RWPE2 (cell line): ENCODE data around the gene HPSE2.

ENCODE experiments used
- ATAC-seq: fragments of 200-7000 bp; cut with Tn5 transposase; 3 replicates; pipeline ENCODE4 v1.9.1; 2021; ENCODE audit warnings: low read depth
- DNase-seq: peaks from one replicate; pipeline ENCODE4 v3.0.0-alpha.2; 2020; ENCODE audit warnings: low spot score
- H3K27ac ChIP-seq: fragments of 450-650 bp; 2 replicates; pipeline ENCODE4 v1.5.1; 2017; ENCODE audit warnings: mild to moderate bottlenecking; ENCODE audit not compliant: poor library complexity, severe bottlenecking
- H3K27me3 ChIP-seq: fragments of 250-450 bp; sonication (Bioruptor Pico); 2 replicates; pipeline ENCODE4 v1.5.1; 2021; ENCODE audit warnings: mild to moderate bottlenecking, moderate library complexity; ENCODE audit not compliant: insufficient read depth, poor library complexity, severe bottlenecking
- H3K36me3 ChIP-seq: fragments of 250-450 bp; sonication (Bioruptor Pico); 2 replicates; pipeline ENCODE4 v1.5.1; 2020; ENCODE audit warnings: low read depth, mild to moderate bottlenecking, moderate library complexity
- H3K4me1 ChIP-seq: fragments of 250-450 bp; sonication (Bioruptor Pico); 2 replicates; pipeline ENCODE4 v1.5.1; 2021; ENCODE audit warnings: mild to moderate bottlenecking, moderate library complexity; ENCODE audit not compliant: insufficient read depth, poor library complexity, severe bottlenecking
- H3K4me3 ChIP-seq: fragments of 250-450 bp; sonication (Bioruptor Pico); 2 replicates; pipeline ENCODE4 v1.5.1; 2021; ENCODE audit warnings: mild to moderate bottlenecking, moderate library complexity; ENCODE audit not compliant: severe bottlenecking
- H3K9me3 ChIP-seq: fragments of 250-450 bp; sonication (Bioruptor Pico); 2 replicates; pipeline ENCODE4 v1.5.1; 2021; ENCODE audit warnings: mild to moderate bottlenecking, moderate library complexity; ENCODE audit not compliant: severe bottlenecking
- TF ChIP-seq, protein P1 (sequence below): fragments of 450-650 bp; IDR thresholded peaks from one replicate; pipeline ENCODE4 v1.5.1; 2017; ENCODE audit warnings: mild to moderate bottlenecking, moderate library complexity; ENCODE audit not compliant: poor library complexity, severe bottlenecking

HPSE2 gene

DNA sequence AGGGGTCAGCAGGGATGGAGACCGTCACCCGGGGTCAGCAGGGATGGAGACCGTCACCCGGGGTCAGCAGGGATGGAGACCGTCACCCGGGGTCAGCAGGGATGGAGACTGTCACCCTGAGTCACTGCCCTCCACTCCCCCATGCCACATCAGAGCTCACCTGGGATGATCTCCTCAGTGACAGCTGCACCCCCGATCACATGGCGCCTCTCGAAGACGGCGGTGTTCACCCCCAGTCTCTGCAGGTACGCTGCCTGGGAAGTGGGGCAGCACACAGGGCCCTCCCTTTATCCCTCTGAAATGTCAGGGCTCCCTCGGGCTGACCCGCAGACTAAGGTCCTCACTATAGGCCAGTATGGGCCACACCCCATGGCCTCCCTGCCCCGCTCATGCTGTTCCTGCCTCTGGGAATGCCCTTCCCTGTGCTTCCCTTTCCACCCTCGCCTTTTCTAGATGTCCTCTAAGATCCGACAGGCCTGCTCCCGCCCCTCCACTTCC, 827.9 kb downstream of the HPSE2 start:
- H3K27me3 ChIP-seq, result no peaks in the 10 kb centered on the region
- ATAC-seq, result no peak
- H3K27ac ChIP-seq, result no peak overlapping the region
- DNase-seq, result no peak
- H3K36me3 ChIP-seq, result no peaks in the 10 kb centered on the region
- TF ChIP-seq, protein P1, sequence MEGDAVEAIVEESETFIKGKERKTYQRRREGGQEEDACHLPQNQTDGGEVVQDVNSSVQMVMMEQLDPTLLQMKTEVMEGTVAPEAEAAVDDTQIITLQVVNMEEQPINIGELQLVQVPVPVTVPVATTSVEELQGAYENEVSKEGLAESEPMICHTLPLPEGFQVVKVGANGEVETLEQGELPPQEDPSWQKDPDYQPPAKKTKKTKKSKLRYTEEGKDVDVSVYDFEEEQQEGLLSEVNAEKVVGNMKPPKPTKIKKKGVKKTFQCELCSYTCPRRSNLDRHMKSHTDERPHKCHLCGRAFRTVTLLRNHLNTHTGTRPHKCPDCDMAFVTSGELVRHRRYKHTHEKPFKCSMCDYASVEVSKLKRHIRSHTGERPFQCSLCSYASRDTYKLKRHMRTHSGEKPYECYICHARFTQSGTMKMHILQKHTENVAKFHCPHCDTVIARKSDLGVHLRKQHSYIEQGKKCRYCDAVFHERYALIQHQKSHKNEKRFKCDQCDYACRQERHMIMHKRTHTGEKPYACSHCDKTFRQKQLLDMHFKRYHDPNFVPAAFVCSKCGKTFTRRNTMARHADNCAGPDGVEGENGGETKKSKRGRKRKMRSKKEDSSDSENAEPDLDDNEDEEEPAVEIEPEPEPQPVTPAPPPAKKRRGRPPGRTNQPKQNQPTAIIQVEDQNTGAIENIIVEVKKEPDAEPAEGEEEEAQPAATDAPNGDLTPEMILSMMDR, result no peak
- no peaks in the 10 kb centered on the region for H3K9me3 ChIP-seq
- no peak overlapping the region for H3K4me3 ChIP-seq
- peaks cover 13% of the 10 kb centered on the region for H3K4me1 ChIP-seq
